ENCODE results near the gene UAP1L1. TPM values are rescaled to one million over a fixed set of nuclear protein-coding genes. Genes with fewer than 3 reads are reported as not detected.

The UAP1L1 gene
- total and polyA plus RNA-seq, 2 experiments from 2014 or later: 2.5 to 8.1 TPM

GRCh38 chr9:137127301-137128157, 50.2 kb downstream of the UAP1L1 start:
- no peak overlapping the region for H3K4me3 ChIP-seq
- ATAC-seq (no peak), DNase-seq (ENCODE audit: low spot score) (no peak)
- Mint-ChIP-seq H3K4me1 (peaks cover 15% of the 10 kb centered on the region), H3K4me3 (peak overlapping the region; percentile 89), H3K9me3 (no peaks in the 10 kb centered on the region; the same call in 2 of the 3 replicates), H3K27ac (no peak overlapping the region), H3K27me3 (ENCODE audit: insufficient read depth, low read depth, poor library complexity) (peaks cover 8% of the 10 kb centered on the region), H3K36me3 (ENCODE audit: low read depth) (no peaks in the 10 kb centered on the region; the same call in 2 of the 3 replicates)
- peaks cover 10% of the 10 kb centered on the region; the same call in 1 of the 2 replicates for H3K4me1 ChIP-seq (ENCODE audit: insufficient read depth)
- no peak overlapping the region for H2AFZ ChIP-seq
- H3K79me2 ChIP-seq (replicated peaks; ENCODE audit: insufficient read depth): 0 out of 2 replicates have a peak, but pooled peaks cover 8% of the 10 kb centered on the region
- H3F3A ChIP-seq (replicated peaks; ENCODE audit: low read depth): peaks cover 8% of the 10 kb centered on the region
- H3K27ac ChIP-seq (ENCODE audit: low read depth): no peak overlapping the region
- H3K27me3 ChIP-seq (ENCODE audit: insufficient read depth): peaks cover 21% of the 10 kb centered on the region
- H4K20me1 ChIP-seq (replicated peaks; ENCODE audit: insufficient read depth): no peaks in the 10 kb centered on the region; the same call in 1 of the 2 replicates
- H3K4me2 ChIP-seq: no peak overlapping the region
- no peak for TF ChIP-seq EZH2 (IDR thresholded peaks at IDR 0.05; ENCODE audit: low read depth, unreplicated experiment)
- no peak for TF ChIP-seq ETS1 (IDR thresholded peaks at IDR 0.05)
- no peak for TF ChIP-seq JUNB (IDR thresholded peaks at IDR 0.05; ENCODE audit: unreplicated experiment)
- no peak for TF ChIP-seq CREB1 (CRISPR knock-in tag; IDR thresholded peaks at IDR 0.05; ENCODE audit: low read depth)
- TF ChIP-seq POLR2AphosphoS5 (IDR thresholded peaks at IDR 0.05; ENCODE audit: low read depth): no peak
- no peak for TF ChIP-seq EZH2phosphoT487 (IDR thresholded peaks at IDR 0.05; ENCODE audit: unreplicated experiment)
- TF ChIP-seq CTCF (conservative IDR thresholded peaks at IDR 0.05; ENCODE audit: low read depth in 2 of 2): no peak
- TF ChIP-seq ZNF331 (CRISPR knock-in tag; IDR thresholded peaks at IDR 0.05; ENCODE audit: low read depth): no peak
- TF ChIP-seq STAT1 (IDR thresholded peaks at IDR 0.05; ENCODE audit: unreplicated experiment): no peak
- TF ChIP-seq ZNF114 (CRISPR knock-in tag; IDR thresholded peaks at IDR 0.05): no peak
- no peak for TF ChIP-seq ZNF462 (CRISPR knock-in tag; IDR thresholded peaks at IDR 0.05)
- TF ChIP-seq REST (IDR thresholded peaks at IDR 0.05; ENCODE audit: unreplicated experiment): no peak
- no peak for TF ChIP-seq NANOG (IDR thresholded peaks at IDR 0.05; ENCODE audit: borderline replicate concordance)
- no peaks in the 10 kb centered on the region for H3K36me3 ChIP-seq (ENCODE audit: insufficient read depth)
- no peaks in the 10 kb centered on the region for H3K9me2 ChIP-seq (ENCODE audit: insufficient read depth)

All from GM23338 (cell line).